IPS-15b (cell line): Measurements from ENCODE around the gene STAT5B.

ENCODE experiments used
- H3K27me3 ChIP-seq: one replicate; pipeline ENCODE4 v1.6.1; 2013; ENCODE audit warnings: low read length; ENCODE audit not compliant: control insufficient read depth, insufficient read depth
- H3K36me3 ChIP-seq: one replicate; pipeline ENCODE4 v1.6.1; 2013; ENCODE audit warnings: low read length; ENCODE audit not compliant: control insufficient read depth, insufficient read depth
- H3K4me1 ChIP-seq: one replicate; pipeline ENCODE4 v1.6.1; 2013; ENCODE audit warnings: mild to moderate bottlenecking, low read length; ENCODE audit not compliant: control insufficient read depth, insufficient read depth
- H3K4me3 ChIP-seq: one replicate; pipeline ENCODE4 v1.5.1; 2013; ENCODE audit warnings: low read depth, low read length
- H3K9ac ChIP-seq: one replicate; pipeline ENCODE4 v1.6.1; 2013; ENCODE audit warnings: low read depth, mild to moderate bottlenecking, low read length
- H3K9me3 ChIP-seq: one replicate; pipeline ENCODE4 v1.6.1; 2013; ENCODE audit warnings: mild to moderate bottlenecking, low read length; ENCODE audit not compliant: control insufficient read depth, insufficient read depth

The STAT5B gene

DNA sequence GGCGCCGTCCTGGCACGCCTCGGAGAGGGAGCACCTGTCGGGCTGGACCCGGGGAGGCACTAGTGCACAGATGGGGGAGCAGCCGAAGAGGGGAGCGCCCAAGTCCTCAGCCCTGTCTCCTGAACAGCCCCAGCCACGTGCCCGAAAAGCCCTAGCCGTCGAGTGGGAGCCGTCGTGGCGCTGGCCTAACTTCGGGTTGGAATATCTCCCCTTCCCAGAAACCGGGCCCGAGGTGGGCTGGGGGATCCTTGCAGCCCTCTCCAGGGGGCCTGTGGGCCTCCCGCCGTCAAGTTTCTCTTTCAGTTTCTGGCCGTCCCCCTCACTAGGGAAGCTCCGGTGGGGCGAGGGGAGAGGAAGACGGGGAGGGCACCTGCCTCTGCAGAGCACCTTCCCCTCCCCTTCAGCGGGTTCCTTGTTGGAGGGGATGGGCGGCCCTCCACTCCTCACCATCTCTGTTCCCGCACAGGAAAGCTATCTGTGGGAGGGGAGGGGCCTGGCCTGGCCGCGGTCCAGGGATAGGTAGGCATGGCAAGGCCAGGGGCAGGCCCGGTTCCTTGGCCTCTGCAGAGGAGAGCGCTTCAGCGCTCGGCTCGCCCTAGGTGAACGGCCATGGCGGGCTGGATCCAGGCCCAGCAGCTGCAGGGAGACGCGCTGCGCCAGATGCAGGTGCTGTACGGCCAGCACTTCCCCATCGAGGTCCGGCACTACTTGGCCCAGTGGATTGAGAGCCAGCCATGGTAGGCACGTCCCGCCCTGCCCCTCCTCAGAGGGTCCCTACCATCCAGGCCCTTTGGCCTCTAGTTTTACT, 12.8 kb upstream of the STAT5B start:
- peaks cover 3% of the 10 kb centered on the region for H3K4me1 ChIP-seq
- H3K36me3 ChIP-seq, result no peaks in the 10 kb centered on the region
- peaks cover 24% of the 10 kb centered on the region for H3K27me3 ChIP-seq
- H3K9ac ChIP-seq, result no peak overlapping the region
- peak overlapping the region; percentile 43 for H3K4me3 ChIP-seq
- H3K9me3 ChIP-seq, result no peaks in the 10 kb centered on the region

DNA sequence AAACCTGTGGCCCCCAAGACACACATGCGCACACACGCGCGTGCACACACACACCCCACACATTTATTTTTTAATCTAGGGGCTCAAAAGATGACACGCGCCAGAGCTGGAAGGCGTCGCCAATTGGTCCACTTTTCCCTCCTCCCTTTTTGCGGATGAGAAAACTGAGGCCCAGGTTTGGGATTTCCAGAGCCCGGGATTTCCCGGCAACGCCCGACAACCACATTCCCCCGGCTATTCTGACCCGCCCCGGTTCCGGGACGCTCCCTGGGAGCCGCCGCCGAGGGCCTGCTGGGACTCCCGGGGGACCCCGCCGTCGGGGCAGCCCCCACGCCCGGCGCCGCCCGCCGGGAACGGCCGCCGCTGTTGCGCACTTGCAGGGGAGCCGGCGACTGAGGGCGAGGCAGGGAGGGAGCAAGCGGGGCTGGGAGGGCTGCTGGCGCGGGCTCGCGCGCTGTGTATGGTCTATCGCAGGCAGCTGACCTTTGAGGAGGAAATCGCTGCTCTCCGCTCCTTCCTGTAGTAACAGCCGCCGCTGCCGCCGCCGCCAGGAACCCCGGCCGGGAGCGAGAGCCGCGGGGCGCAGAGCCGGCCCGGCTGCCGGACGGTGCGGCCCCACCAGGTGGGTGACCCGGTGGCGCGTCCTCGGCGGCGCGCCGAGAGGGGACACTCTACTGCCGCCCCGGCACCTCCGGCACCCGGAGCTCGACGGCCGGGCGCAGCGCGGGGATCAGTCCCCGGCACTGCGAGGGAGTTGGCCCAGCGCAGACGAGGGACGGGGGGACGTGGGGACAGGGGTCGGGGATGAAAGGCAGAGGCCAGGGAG, 12.0 kb upstream of the STAT5B start, which contains the start of gene STAT5A:
Gene STAT5A (plus strand): TSS at position 522 of the 826 bp plus-strand sequence. CDS start 914 bp downstream, outside the sequence.
- Histone ChIP-seq H3K27me3 (peaks cover 24% of the 10 kb centered on the region), H3K4me3 (peak within 1 kb of the TSS; percentile 43), H3K4me1 (peaks cover 3% of the 10 kb centered on the region), H3K36me3 (no peaks in the 10 kb centered on the region), H3K9ac (peak within 1 kb of the TSS; percentile 47), H3K9me3 (no peaks in the 10 kb centered on the region)

DNA sequence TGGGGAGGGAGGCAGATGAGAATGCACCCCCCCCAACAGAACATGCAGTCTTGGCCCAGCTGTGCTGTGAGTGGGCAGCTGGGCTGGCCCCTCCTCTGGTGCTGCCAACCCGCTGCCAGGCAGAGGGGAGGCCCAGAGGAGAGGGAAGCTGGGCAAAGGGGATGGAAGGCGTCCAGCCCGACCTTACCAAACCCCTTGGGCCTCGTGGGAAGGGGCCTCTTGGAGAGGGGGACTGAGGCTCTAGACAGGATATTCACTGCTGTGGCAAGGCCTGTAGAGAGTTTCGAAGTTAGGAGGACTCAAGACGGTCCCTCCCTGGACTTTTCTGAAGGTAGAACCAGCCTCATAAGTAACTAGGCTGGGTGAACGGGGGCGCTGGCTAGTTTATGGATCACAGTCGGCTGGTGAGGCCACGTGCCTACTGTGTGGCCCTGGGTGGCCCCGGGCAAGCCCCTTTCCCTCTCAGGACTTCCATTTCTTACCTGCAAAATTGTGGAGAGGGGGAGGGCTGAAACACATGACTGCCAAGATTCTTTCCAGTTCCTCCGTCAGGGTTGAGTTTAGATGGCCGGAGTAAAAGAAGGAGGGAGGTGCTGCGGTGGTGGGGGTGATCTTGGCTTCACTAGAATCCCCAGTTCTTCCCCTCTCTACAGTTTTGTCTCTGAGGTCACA, 11.2 kb upstream of the STAT5B start:
- Histone ChIP-seq H3K9me3 (no peaks in the 10 kb centered on the region), H3K27me3 (peaks cover 24% of the 10 kb centered on the region), H3K4me1 (peaks cover 3% of the 10 kb centered on the region), H3K36me3 (no peaks in the 10 kb centered on the region), H3K9ac (no peak overlapping the region), H3K4me3 (peak overlapping the region; percentile 43)

DNA sequence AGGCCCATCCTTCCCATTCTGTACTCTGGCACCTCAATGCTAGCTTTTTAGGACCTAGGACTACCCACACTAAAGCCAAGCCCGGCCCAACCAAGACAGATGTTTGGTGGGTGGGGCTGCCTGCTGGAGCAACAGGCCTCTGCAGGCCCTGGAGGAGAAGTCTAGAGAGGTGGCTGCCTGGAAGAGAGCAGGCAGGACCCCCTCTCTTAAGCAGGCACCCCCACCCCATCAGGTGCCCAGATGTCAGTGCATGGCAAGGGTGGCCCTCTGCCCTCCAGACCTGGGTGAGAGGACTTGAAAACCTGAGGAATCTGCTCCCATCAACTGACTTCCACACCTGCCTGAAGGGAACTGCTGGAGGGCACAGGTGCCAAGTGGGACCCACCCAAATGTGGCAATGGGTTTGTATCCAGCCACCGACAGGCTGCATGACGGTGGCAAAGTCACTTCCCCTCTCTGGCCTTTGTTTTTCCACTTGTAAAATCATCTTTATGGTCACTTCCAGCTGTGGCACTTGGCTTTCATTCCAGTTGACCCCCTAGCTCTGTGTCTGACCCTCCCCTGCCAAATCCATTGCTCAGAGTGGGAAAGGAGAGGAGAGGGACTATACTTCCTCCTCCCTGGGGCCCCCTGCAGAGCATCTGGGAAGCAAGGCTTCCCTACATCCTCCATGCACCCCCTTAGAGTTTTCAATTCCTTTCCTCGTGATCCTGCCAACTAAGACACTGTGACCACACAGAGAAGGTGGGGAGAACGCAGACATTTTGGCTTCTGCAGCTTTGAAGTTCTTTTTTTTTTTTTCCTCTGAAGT, 10.4 kb upstream of the STAT5B start:
- no peaks in the 10 kb centered on the region for H3K36me3 ChIP-seq
- H3K27me3 ChIP-seq, result peaks cover 24% of the 10 kb centered on the region
- H3K4me1 ChIP-seq, result peaks cover 3% of the 10 kb centered on the region
- H3K9ac ChIP-seq, result no peak overlapping the region
- H3K4me3 ChIP-seq, result no peak overlapping the region
- H3K9me3 ChIP-seq, result no peaks in the 10 kb centered on the region

DNA sequence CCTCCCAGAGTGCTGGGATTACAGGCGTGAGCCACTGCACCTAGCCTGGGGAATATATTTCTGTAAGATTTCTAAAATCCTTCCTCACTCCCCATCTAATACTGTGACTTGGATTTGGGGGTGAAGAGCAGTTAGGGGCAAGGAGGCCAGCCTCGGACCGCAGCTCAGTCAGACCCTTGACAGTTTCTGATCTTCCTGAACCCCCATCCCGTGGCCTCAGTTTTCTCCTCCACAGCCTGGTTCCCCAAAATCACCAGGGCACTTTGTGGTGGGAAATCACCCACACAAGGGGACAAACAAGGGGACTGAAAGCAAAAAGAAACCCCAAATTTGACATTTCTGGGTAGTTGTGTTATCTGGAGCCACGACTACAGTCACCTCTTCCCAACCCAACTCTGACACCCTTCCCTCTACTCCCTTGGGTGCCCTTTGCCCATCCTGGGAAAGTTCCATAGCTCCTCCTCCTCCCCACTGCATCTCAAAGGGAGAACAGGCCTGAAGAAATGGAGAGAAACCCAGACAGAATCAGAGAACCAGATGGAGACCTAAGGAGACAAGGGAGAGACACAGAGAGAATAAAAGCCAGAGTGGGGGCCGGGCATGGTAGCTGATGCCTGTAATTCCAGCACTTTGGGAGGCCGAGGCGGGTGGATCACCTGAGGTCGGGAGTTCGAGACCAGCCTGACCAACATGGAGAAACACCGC, 9.3 kb upstream of the STAT5B start:
- peaks cover 3% of the 10 kb centered on the region for H3K4me1 ChIP-seq
- no peak overlapping the region for H3K4me3 ChIP-seq
- no peaks in the 10 kb centered on the region for H3K9me3 ChIP-seq
- H3K27me3 ChIP-seq, result peaks cover 24% of the 10 kb centered on the region
- H3K9ac ChIP-seq, result no peak overlapping the region
- no peaks in the 10 kb centered on the region for H3K36me3 ChIP-seq

DNA sequence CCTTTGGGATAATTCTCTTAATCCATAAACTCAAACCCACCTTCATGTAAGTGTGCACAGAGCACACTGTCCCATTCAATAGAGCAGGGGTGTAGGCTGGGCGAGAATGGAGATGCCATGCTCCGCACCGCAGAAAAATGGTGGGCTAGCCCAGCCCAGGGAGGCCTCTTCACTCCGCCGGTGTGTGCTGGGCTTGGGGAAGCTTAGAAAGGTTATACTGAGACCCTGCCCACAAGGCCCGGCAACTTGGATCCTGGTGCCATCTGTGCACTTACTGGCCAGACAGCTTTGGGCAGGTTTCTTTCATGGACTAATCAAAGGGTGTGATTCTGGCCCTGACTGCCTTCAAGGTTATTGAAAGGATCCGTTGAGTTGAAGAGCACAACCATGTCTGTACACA, 8.4 kb upstream of the STAT5B start:
- Histone ChIP-seq H3K4me1 (peaks cover 3% of the 10 kb centered on the region), H3K9ac (no peak overlapping the region), H3K36me3 (no peaks in the 10 kb centered on the region), H3K9me3 (no peaks in the 10 kb centered on the region), H3K27me3 (peaks cover 21% of the 10 kb centered on the region), H3K4me3 (no peak overlapping the region)

DNA sequence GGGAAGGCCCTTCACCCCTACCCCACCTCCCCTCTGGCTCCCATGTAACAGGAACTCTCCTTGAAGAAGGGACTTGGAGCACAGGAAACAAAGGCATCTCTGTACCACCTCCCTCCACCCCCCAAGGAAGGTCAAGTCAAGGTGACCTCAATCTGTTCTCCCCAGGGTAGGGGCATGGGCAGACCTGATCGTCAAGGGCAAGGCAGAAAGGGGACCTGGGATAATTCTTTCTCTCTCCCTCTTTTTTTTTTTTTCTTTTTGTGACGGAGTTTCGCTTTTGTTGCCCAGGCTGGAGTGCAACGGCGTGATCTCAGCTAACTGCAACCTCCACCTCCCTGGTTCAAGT, 7.8 kb upstream of the STAT5B start:
- Histone ChIP-seq H3K27me3 (peaks cover 15% of the 10 kb centered on the region), H3K4me1 (peaks cover 3% of the 10 kb centered on the region), H3K9me3 (no peaks in the 10 kb centered on the region), H3K36me3 (no peaks in the 10 kb centered on the region), H3K4me3 (no peak overlapping the region), H3K9ac (no peak overlapping the region)

DNA sequence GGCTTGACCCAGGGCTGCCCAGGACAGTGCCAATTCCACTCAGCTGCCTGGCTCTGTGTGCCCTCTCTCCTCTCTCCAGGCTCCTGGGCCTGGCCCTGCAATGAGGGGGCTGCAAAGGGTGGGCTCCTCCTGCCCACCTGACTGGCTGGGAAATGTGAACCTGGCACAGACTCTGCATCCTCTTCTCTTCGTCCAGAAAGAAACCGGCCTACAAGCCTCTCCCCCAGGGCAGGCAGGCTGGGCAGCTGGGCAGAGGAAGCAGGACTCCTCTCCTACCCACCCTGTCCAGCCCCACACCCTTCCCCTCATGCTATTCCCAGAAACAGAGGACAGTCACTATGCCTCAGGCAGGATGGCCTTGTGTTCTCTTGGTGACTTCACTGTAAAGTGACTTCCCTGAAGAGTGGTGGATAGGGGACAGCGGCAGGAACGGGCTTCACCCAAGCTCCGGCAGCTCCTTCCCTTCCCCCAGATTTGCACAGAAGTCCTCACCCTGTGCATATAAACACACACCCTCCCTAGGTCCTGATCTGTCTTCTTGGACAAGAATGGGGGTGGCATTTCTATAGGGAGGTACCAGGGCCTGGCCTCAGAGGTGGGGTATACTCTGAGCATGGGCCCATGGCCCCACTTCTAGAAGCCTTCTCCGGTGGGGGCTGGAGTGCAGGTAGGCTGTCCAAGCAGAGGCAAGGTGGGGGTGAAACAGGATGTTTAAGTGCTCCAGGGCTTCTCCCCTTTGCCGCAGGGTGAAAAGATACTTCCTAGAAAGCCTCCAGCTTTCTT, 7.2 kb upstream of the STAT5B start:
- Histone ChIP-seq H3K4me3 (no peak overlapping the region), H3K9me3 (no peaks in the 10 kb centered on the region), H3K36me3 (no peaks in the 10 kb centered on the region), H3K9ac (no peak overlapping the region), H3K27me3 (peaks cover 11% of the 10 kb centered on the region), H3K4me1 (peaks cover 3% of the 10 kb centered on the region)

DNA sequence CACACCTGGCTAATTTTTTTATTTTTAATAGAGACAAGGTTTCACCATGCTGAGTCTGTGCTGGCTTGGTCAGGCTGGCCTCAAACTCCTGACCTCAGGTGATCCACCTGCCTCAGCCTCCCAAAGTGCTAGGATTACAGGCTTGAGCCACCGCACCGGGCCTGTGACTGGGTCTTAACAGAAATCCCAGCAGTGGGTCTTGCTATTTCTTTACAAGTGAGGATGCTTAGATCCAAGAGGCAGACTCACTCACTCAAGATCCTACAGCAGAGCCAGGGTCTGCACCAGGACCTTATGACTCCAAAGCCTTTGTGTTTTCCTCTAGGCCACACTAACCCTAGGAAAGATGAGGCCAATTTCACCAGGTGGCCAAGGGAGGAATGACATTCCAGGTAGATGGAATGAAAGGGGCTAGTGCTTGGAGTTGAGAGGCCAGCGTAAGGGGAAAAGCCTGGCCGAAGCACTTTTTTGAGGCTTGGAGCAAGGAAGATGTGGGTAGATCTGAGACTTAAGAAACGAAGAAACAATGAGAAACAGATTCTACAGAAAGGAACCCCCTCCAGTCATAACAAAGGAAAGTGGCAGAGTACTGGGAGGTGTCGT, 6.4 kb upstream of the STAT5B start:
- H3K9me3 ChIP-seq, result no peaks in the 10 kb centered on the region
- peaks cover 7% of the 10 kb centered on the region for H3K27me3 ChIP-seq
- no peaks in the 10 kb centered on the region for H3K36me3 ChIP-seq
- peaks cover 3% of the 10 kb centered on the region for H3K4me1 ChIP-seq
- H3K4me3 ChIP-seq, result no peak overlapping the region
- no peak overlapping the region for H3K9ac ChIP-seq

DNA sequence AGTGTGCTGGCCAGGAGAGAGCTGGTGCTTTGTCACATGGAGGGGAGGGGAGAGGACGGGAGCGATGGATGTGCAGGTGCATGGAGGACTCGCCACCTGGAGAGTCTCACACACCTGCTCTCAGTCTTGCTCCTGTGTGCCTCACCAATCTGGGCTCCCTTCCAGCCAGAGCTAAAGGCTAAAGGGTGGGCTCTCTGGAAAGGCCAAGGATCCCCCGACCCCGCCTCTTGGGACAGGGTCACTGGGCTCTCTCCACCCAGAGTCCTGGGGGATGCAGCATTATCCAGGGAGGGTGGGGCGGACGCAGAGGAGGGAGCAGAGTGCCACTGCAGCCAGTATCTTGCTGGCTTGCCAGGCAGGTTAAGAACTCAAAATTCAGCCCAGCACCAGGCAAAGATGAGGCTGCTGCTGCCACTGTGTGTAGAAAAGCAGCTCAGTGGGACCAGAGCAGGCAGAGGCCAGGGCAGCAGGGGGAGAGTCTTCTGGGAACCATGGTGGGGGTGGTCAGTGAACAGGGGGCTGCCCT, 5.4 kb upstream of the STAT5B start:
- H3K9ac ChIP-seq, result no peak overlapping the region
- no peaks in the 10 kb centered on the region for H3K36me3 ChIP-seq
- no peaks in the 10 kb centered on the region for H3K9me3 ChIP-seq
- no peak overlapping the region for H3K4me3 ChIP-seq
- H3K27me3 ChIP-seq, result peaks cover under 1% of the 10 kb centered on the region
- H3K4me1 ChIP-seq, result peaks cover 4% of the 10 kb centered on the region
